GM21723 (cell line): ENCODE measurements around the gene CDAN1.
A peak's percentile ranks its signal among the peaks of the same experiment; 100 is the strongest.
"Not testable (repeated sequence)": the region's sequence is repeated elsewhere in the genome, so short reads cannot be mapped to it uniquely, and the experiment has no call there.

ENCODE experiments used
- ATAC-seq: cut with Tn5 transposase; IDR thresholded peaks from one replicate; pipeline ENCODE4 v1.9.1; 2021; ENCODE audit warnings: mild to moderate bottlenecking, moderate library complexity; ENCODE audit not compliant: unreplicated experiment

Gene CDAN1, protein sequence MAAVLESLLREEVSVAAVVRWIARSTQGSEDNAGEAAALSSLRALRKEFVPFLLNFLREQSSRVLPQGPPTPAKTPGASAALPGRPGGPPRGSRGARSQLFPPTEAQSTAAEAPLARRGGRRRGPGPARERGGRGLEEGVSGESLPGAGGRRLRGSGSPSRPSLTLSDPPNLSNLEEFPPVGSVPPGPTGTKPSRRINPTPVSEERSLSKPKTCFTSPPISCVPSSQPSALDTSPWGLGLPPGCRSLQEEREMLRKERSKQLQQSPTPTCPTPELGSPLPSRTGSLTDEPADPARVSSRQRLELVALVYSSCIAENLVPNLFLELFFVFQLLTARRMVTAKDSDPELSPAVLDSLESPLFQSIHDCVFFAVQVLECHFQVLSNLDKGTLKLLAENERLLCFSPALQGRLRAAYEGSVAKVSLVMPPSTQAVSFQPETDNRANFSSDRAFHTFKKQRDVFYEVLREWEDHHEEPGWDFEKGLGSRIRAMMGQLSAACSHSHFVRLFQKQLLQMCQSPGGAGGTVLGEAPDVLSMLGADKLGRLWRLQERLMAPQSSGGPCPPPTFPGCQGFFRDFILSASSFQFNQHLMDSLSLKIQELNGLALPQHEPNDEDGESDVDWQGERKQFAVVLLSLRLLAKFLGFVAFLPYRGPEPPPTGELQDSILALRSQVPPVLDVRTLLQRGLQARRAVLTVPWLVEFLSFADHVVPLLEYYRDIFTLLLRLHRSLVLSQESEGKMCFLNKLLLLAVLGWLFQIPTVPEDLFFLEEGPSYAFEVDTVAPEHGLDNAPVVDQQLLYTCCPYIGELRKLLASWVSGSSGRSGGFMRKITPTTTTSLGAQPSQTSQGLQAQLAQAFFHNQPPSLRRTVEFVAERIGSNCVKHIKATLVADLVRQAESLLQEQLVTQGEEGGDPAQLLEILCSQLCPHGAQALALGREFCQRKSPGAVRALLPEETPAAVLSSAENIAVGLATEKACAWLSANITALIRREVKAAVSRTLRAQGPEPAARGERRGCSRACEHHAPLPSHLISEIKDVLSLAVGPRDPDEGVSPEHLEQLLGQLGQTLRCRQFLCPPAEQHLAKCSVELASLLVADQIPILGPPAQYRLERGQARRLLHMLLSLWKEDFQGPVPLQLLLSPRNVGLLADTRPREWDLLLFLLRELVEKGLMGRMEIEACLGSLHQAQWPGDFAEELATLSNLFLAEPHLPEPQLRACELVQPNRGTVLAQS

DNA sequence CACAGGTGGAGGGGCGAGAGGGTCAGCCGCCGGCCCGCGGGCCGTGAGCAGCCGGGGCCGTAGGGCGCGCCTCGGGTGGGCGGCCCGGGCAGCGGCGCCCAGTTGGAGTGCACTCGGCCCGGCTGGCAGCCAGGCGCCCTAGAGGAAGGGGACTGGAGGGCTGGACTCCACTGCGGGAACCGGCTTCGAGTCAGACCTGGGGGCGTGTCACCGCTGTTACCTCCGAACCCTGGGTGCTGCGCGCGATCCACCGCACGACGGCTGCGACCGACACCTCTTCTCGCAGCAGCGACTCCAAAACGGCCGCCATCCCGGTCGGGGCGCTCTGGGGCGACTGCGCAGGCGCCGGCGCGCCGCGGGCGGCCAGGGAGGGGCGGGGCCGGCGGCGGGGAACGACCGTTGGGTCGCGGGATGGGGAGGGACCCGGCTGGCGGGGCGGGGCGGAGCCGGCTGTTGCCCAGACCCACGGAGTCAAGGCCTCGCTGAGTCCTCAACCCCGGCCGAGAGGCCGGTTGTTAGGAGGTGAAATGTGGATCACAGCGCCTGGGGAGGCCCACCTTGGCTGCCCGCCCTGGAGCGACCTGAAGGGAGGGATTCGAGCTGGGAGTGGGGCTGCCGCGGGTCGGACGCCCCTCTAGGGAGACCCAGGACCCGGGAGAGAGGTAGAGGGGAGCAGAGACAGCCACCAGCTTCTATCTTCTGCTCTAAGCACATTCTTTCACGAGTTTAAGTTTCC is at the start of gene CDAN1:
CDAN1 (minus strand) TSS at position 336 of the 736 bp plus-strand sequence; CDS start at position 310, 26 bp downstream.
- ATAC-seq = peak; percentile 79

DNA sequence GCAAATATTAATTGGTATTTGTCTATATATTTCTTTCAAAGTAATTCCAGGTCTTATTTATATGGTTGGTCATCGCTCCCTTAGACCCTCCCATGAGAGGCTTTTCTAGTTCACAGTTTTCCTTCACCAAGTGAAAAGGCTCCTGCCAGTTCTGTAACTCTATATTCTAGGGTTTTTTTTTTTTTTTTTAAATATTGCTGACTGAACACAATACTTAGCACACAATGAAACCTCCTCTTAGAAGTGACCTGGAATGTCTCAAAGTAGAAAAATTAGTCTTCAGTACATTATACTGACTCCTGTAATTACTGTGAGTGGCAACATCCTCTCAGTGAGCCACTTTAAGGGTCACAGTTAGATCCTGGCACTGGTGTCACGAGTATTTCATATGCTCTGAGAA is 48.6 kb upstream of the CDAN1 start:
- no peak for ATAC-seq

GRCh38 chr15:42784705-42785104 is 47.8 kb upstream of the CDAN1 start:
- ATAC-seq = no peak

GRCh38 chr15:42782716-42783115 is 45.8 kb upstream of the CDAN1 start:
- no peak for ATAC-seq

DNA sequence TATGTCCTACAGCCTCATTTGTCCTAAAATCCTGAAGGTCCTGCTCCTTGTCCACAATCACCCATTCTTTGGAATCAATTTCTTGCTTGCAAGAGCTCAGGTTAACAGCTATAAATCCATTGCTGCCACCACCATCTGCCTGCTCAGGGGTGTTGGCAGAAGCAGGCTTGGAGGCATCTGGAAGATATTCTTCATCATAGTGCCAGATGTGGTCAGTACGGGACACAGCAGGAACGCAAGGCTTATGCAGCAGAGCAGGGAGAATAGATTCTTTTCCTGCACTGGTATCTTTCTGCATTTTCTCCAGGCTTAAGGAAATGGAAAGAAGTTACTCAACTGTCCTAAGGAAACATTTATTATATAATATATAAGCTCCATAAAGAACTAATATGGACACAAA is 38.5 kb upstream of the CDAN1 start:
- no peak for ATAC-seq

DNA sequence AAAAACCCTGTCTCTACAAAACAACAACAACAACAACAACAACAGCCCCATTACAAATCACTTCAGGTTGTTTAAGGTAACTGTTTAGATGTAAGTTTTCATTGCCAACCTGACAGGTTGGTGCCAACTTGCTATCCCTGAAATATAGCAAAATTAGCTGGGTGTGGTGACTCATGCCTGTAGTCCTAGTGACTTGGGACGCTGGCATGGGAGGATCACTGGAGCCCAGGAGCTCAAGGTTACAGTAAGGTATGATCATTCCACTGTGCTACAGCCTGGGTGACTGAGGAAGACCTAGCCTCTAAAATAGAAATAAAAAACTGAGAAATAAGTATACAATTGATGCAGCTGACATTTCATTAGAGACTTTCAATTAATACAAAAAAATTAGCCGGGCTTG is 36.0 kb upstream of the CDAN1 start:
- no peak for ATAC-seq

DNA sequence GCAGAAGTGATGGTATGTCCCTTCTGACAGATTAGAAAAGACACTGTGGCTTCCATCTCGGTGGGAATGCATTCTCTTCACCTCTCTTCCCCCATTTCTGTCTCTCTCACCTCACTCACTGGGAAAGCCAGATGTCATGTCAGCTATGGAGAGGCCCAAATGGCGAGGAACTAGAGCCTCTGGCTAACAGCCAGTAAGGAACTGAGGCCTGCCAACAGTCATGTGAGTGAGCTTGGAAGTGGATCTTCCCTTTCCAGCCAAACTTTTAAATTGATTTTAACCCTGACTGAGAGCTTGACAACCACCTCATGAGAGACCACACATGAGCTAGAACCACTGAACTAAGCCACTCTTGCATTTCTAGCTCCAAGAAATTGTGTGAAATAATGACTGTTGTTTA is 35.2 kb upstream of the CDAN1 start:
- no peak for ATAC-seq

GRCh38 chr15:42766109-42766508 is 29.2 kb upstream of the CDAN1 start:
- not testable (repeated sequence) for ATAC-seq

- ATAC-seq = not testable (repeated sequence)
Observed at GRCh38 chr15:42764154-42764731, 27.3 kb upstream of the CDAN1 start.

DNA sequence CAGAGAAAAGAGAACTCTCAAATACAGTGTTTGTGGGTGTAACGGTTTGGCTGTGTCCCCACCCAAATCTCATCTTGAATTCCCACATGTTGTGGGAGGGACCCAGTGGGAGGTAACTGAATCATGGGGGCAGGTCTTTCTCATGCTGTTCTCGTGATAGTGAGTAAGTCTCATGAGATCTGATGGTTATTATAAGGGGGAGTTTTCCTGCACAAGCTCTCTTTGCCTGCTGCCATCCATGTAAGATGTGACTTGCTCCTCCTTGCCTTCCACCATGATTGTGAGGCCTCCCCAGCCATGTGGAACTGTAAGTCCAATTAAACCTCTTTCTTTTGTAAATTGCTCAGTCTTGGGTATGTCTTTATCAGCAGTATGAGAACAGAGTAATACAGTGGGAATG is 24.9 kb upstream of the CDAN1 start:
- ATAC-seq = not testable (repeated sequence)

DNA sequence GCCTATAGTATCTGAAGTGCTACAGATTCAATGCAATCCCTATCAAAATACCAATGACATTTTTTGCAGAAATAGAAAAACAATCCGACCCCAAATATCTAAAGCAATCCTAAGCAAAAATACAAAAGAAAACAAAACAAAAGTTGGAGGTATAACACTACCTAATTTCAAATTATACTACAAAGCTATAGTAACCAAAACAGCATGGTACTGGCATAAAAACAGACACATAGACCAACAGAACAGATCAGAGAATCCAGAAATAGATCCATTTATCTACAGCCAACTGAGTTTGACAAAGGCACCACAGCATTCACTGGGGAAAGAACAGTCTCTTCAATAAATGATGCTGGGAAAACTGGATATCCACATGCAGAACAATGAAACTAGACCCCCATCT is 23.8 kb upstream of the CDAN1 start:
- no peak for ATAC-seq

GRCh38 chr15:42759093-42759492 is 22.2 kb upstream of the CDAN1 start:
- ATAC-seq = no peak

- ATAC-seq = no peak
Observed at GRCh38 chr15:42750306-42750705, 13.4 kb upstream of the CDAN1 start.

- no peak for ATAC-seq
Observed at GRCh38 chr15:42749266-42749665, 12.3 kb upstream of the CDAN1 start.

- ATAC-seq = no peak
Observed at GRCh38 chr15:42744195-42744594, 7.3 kb upstream of the CDAN1 start.

DNA sequence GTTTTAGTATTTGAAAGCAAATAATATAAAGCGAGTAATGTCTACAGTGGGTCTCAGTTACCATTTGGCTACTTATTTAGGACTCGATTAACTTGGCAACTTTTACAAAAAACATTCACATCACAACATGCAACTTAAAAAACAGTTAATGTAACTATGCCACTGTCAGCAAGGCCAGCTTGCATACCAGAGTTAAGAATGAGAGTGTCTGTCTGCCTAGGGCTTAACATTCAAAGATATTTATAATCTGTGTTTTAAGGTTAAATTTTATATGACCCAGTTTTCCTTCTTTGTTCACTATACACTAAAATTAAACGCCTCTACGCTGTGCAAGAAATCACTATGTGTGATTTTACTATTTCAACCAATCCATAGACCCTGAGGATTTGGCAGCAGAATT is 5.2 kb upstream of the CDAN1 start:
- no peak for ATAC-seq

DNA sequence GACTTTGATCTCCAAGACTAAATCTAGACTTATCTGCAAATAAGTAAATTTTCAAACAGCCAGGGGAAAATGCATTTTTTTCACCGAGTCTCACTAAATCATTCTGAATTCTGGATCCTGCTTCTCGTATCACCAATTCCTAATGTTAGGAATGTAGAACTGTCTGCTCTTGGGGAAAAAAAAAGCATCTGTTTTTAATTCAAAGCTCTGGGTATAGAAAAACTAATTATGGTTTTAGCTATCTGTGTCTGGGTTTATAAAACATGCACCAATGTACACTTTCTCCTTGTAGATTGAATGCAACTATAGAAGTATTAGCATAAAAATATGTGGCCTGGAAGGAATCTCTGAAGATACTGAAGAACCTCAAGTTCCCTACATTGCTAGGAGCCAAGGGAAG is 4.8 kb upstream of the CDAN1 start:
- ATAC-seq = no peak

DNA sequence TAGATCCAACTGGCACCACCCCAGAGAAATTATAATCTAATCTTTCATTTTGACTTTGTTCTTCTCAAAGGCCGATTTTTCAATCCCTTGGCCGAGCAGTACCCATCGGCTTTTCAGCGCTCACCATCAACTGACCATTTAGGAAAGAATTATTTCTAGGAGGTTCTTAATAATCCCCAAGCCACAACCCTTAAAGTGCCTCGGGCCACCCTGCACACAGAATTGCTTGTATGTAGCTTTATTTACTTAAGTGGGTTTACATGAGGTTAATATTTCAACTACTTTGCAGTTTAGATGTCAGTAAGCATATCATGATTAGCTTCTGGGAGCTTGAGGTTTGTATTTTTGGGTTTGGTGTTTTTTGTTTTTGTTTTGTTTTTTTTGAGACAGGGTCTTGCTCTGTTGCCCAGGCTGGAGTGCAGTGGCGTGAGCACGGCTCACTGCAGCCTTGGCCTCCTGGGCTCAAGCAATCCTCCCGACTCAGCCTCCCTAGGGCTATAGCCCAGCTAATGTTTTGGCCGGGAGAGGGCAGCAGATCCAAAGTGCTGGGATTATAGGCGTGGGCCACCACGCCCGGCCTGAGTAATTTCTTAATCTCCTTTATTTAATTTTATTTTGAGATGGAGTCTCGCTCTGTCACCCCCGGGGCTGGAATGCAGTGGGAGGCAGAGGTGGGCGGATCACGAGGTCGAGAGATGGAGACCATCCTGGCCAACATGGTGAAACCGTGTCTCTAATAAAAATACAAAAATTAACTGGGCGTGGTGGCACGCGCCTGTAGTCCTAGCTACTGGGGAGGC is 801 bp upstream of the CDAN1 start:
- ATAC-seq = no peak

GRCh38 chr15:42736178-42736792 is 643 bp downstream of the CDAN1 start:
- ATAC-seq = peak; percentile 40
